Measurements from ENCODE around the gene CCDC122.

DNA sequence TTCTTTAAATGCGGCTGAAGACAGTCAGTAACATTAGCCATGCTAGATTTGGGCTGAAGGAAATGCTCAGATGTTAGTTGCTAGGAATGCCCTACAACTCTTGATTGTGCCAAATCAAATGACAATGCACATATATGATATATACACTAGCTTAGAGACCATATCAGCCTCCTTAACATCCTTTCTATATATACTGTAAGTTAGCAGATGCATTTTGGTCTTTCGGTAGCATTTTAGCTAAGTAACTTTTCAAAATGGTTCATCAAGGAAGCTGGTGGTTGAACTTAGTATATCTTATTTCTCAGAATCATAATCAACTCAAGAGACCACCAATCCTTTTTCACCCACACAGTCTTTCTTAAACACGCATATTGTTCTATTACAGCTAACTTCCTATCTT, 78.7 kb downstream of the CCDC122 start:
- TF ChIP-seq YY1 (IDR thresholded peaks at IDR 0.05; ENCODE audit: insufficient read depth, insufficient read length) (no peak), ZNF274 (IDR thresholded peaks at IDR 0.05; ENCODE audit: low read depth, low read length) (no peak)

Data from NT2/D1 (cell line).